ENCODE data around the gene SMIM21.

GRCh38 chr18:75421656-75422055 lies 5.8 kb downstream of the SMIM21 start:
- no peak for TF ChIP-seq POLR2A (IDR thresholded peaks at IDR 0.05)
- no peak for TF ChIP-seq CTCF (IDR thresholded peaks at IDR 0.05)

Data from breast epithelium (tissue), 3 donors.